WI38 (cell line): ENCODE data around the gene ABCA13.

Source experiments
- H3K4me3 ChIP-seq: 2 replicates; pipeline ENCODE4 v1.5.1; 2011; ENCODE audit warnings: low read depth, mild to moderate bottlenecking, control low read depth, low read length
- CTCF ChIP-seq: IDR thresholded peaks from 2 replicates; pipeline ENCODE4 v1.5.1; 2012; ENCODE audit warnings: low read depth, mild to moderate bottlenecking, control low read depth, low read length

Gene ABCA13

GRCh38 chr7:48643431-48644013 lies 472.3 kb downstream of the ABCA13 start:
- no peak for TF ChIP-seq CTCF
- no peak overlapping the region for H3K4me3 ChIP-seq

- no peak for TF ChIP-seq CTCF
- H3K4me3 ChIP-seq = no peak overlapping the region
These were observed 486.9 kb downstream of the ABCA13 start for GRCh38 chr7:48658138-48658537.

- TF ChIP-seq CTCF = no peak
- H3K4me3 ChIP-seq = no peak overlapping the region
These were observed 489.1 kb downstream of the ABCA13 start for GRCh38 chr7:48660306-48660870.

GRCh38 chr7:48664241-48664640 lies 493.0 kb downstream of the ABCA13 start:
- no peak for TF ChIP-seq CTCF
- no peak overlapping the region for H3K4me3 ChIP-seq

- TF ChIP-seq CTCF = no peak
These were observed 494.3 kb downstream of the ABCA13 start for GRCh38 chr7:48665353-48666135.

GRCh38 chr7:48667407-48667806 lies 496.1 kb downstream of the ABCA13 start:
- no peak overlapping the region for H3K4me3 ChIP-seq
- TF ChIP-seq CTCF = no peak

More at GRCh38 chr7:48665353-48666135, 494.3 kb downstream of the ABCA13 start:
- no peak overlapping the region for H3K4me3 ChIP-seq

- no peak overlapping the region for H3K4me3 ChIP-seq
- TF ChIP-seq CTCF = no peak
These were observed 500.4 kb downstream of the ABCA13 start for GRCh38 chr7:48671656-48672055.
